ENCODE measurements around the gene SEMA6C.
A peak's percentile ranks its signal among the peaks of the same experiment; 100 is the strongest.
"Not testable (repeated sequence)": the region's sequence is repeated elsewhere in the genome, so short reads cannot be mapped to it uniquely, and the experiment has no call there.

SEMA6C gene

GRCh38 chr1:151189637-151190445, 43.4 kb upstream of the SEMA6C start, which contains the start of gene VPS72:
Gene VPS72, minus strand, starts transcription at chr1:151190197. Its CDS starts 76 bp downstream, at chr1:151190121.
- Histone ChIP-seq H3K36me3 (peaks cover 10% of the 10 kb centered on the region), H3K4me3 (ENCODE audit: low read depth in 1 of 2, low read length in 1 of 2) (peak within 1 kb of the TSS; percentile 67 to 79), H3K4me1 (ENCODE audit: control insufficient read depth in 1 of 2, insufficient read depth in 1 of 2, low read depth in 1 of 2, low read length in 1 of 2) (peaks cover 10 to 17% of the 10 kb centered on the region in 2 experiments), H3K27me3 (peaks cover 29% of the 10 kb centered on the region), H3K27ac (peak within 1 kb of the TSS; percentile 84), H3K9me3 (no peaks in the 10 kb centered on the region)
- TF ChIP-seq CTCF (IDR thresholded peaks at IDR 0.05), result peak; percentile 58

GRCh38 chr1:151188667-151189066, 42.2 kb upstream of the SEMA6C start:
- H3K27ac ChIP-seq; H3K4me3 ChIP-seq (ENCODE audit: low read depth in 1 of 2, low read length in 1 of 2); H3K9me3 ChIP-seq: not testable (repeated sequence)
- Histone ChIP-seq H3K36me3 (peaks cover 22% of the 10 kb centered on the region), H3K27me3 (peaks cover 17% of the 10 kb centered on the region), H3K4me1 (ENCODE audit: control insufficient read depth in 1 of 2, insufficient read depth in 1 of 2, low read depth in 1 of 2, low read length in 1 of 2) (peaks cover 10 to 17% of the 10 kb centered on the region in 2 experiments)

- no peak for TF ChIP-seq CTCF (IDR thresholded peaks at IDR 0.05)
- Histone ChIP-seq H3K36me3 (peaks cover 36% of the 10 kb centered on the region), H3K27ac (no peak overlapping the region), H3K4me3 (ENCODE audit: low read depth in 1 of 2, low read length in 1 of 2) (no peak overlapping the region), H3K27me3 (peaks cover 4% of the 10 kb centered on the region), H3K4me1 (ENCODE audit: control insufficient read depth in 1 of 2, insufficient read depth in 1 of 2, low read depth in 1 of 2, low read length in 1 of 2) (peaks cover 10 to 17% of the 10 kb centered on the region in 2 experiments), H3K9me3 (no peaks in the 10 kb centered on the region)
Measured at GRCh38 chr1:151187205-151187604, 40.8 kb upstream of the SEMA6C start.

- peaks cover 66% of the 10 kb centered on the region for H3K36me3 ChIP-seq
- H3K9me3 ChIP-seq, result no peaks in the 10 kb centered on the region
- no peak overlapping the region for H3K4me3 ChIP-seq (ENCODE audit: low read depth in 1 of 2, low read length in 1 of 2)
- H3K27me3 ChIP-seq, result no peaks in the 10 kb centered on the region
- peaks cover 6% of the 10 kb centered on the region in 2 experiments for H3K4me1 ChIP-seq (ENCODE audit: control insufficient read depth in 1 of 2, insufficient read depth in 1 of 2, low read depth in 1 of 2, low read length in 1 of 2)
- H3K27ac ChIP-seq, result no peak overlapping the region
- TF ChIP-seq CTCF (IDR thresholded peaks at IDR 0.05), result no peak
Measured at GRCh38 chr1:151184211-151184610, 37.8 kb upstream of the SEMA6C start.

GRCh38 chr1:151176514-151177045, 30.1 kb upstream of the SEMA6C start:
- no peak overlapping the region for H3K27ac ChIP-seq
- peaks cover 96% of the 10 kb centered on the region for H3K36me3 ChIP-seq
- no peak for TF ChIP-seq CTCF (IDR thresholded peaks at IDR 0.05)
- H3K4me1 ChIP-seq (ENCODE audit: control insufficient read depth in 1 of 2, insufficient read depth in 1 of 2, low read depth in 1 of 2, low read length in 1 of 2), result no peaks in the 10 kb centered on the region
- no peaks in the 10 kb centered on the region for H3K9me3 ChIP-seq
- no peaks in the 10 kb centered on the region for H3K27me3 ChIP-seq
- no peak overlapping the region for H3K4me3 ChIP-seq (ENCODE audit: low read depth in 1 of 2, low read length in 1 of 2)

- peaks cover 96% of the 10 kb centered on the region for H3K36me3 ChIP-seq
- H3K27me3 ChIP-seq, result no peaks in the 10 kb centered on the region
- peak; percentile 67 for TF ChIP-seq CTCF (IDR thresholded peaks at IDR 0.05)
- no peaks in the 10 kb centered on the region for H3K4me1 ChIP-seq (ENCODE audit: control insufficient read depth in 1 of 2, insufficient read depth in 1 of 2, low read depth in 1 of 2, low read length in 1 of 2)
- H3K9me3 ChIP-seq, result no peaks in the 10 kb centered on the region
- H3K4me3 ChIP-seq (ENCODE audit: low read depth in 1 of 2, low read length in 1 of 2), result no peak within 1 kb of the TSS
- H3K27ac ChIP-seq, result no peak within 1 kb of the TSS
Measured at GRCh38 chr1:151175863-151176262, 29.4 kb upstream of the SEMA6C start, which contains the start of gene TMOD4. Gene TMOD4, minus strand, starts transcription at chr1:151175981. Its CDS starts 1,106 bp downstream, at chr1:151174875.
